HG03469 (cell line): ENCODE data around the gene PHACTR2.

Experiments used
- ATAC-seq: cut with Tn5 transposase; IDR thresholded peaks from one replicate; pipeline ENCODE4 v1.9.1; 2021; ENCODE audit warnings: mild to moderate bottlenecking, moderate library complexity, moderate number of reproducible peaks; ENCODE audit not compliant: unreplicated experiment

PHACTR2 gene

DNA sequence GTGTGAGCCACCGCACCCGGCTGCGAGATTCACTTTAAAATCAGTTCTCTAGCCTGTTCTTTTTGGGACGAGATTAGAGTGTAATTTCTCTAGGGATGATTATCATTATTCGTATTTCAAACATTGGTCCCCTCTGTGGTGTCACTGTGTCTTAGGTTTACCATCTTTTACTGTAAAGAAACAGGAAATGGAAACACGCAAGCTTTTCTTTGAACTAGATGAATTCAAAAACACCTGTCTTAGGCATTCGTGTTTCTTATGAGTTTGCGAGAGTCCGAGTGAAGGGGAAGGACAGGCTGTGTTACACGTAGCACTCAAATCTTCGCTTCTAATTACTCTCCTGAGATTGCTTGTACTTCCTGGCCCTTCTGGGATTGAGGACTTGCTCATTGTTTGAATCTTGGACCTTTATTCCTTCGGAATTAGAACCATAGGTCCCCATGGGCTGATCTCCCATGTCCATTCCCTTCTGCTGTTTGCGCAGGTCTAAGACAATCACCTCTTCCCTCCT, 61.6 kb downstream of the PHACTR2 start:
- ATAC-seq = no peak

DNA sequence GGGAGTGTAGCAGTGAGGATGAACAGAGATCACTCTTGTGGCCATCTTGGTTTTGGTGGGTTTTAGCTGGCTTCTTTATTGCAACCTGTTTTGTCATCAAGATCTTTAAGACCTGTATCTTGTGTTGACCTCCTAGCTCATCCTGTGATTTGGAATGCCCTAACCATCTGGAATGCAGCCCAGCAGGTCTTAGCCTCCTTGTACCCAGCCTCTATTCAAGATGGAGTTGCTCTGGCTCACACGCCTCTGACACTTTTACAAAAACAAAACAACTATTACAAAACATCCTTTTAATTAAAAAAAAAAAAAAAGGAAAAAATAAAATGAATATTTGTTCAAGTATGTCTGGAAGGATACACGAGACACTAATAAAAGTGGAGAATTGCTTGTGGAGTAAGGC, 62.4 kb downstream of the PHACTR2 start:
- ATAC-seq = no peak

DNA sequence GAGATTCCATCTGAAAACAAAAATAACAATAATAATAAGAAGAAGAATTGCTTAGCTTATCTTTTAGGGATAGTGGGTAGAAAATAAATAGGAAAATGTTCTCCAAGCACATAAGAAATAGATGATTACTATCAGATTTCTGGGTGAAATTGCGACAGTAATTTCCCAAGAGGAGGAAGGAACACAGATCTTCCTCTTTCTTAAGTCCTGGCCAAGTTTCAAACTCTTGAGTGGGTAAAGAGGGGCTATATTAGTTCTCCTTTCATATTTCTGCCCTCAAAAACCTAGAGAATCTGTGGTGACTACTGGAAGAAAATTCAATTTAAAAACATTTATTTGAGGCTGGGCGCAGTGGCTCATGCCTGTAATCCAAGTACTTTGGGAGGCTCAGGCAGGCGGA, 63.7 kb downstream of the PHACTR2 start:
- ATAC-seq = no peak

DNA sequence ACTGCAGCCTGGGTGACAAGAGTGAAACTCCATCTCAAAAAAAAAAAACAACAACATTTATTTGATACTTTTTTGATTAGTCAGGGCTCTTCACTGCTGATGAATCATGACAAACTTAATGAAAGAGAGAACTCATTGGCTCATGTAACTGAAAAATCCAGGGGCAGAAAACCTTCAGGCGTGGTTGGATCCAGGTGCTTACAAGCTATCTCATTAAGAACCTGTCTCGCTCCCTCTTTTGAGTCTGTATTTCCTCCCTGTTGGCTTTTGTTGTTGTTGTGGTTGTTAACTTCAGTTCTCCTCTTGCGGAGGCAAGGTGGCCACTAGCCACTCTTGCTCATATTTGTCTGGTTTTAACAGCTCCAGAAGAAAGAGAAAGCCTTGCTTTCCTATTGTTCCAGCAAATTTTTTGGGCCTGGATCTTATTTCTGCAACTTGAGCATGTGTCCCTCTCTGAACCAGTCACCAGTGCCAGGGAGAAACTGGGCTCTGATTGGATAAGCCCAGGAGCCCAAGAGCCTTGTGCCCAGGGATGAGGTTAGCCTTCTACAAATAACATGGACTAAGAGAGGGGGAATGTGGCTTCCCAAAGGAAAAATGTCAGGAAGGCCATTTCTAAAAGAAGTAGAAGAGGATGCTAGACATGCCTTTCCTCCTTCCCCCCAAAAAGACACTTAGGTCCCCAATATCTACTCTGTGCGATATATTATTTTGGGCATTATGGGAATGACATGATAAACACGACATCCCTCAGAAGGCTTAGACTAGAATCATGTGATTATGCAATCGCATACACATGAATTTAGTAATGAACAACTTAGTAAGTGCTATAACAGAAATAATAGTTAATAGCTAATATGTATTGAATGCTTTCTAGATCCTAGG, 64.5 kb downstream of the PHACTR2 start:
- ATAC-seq = no peak

DNA sequence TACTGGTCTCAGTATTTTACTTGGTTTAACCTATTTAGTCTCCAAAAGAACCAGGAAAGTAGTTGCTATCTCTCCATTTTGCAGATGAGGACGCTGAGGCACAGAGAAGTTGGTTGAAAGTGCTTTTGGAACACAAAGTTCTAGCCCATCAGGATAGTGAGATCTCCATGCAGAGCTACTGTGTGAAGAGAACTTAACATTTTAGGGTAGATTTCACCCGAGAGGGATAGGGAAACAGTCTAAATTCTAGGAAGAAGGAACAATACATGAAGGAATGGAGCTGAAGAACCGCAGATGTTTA, 65.1 kb downstream of the PHACTR2 start:
- no peak for ATAC-seq

DNA sequence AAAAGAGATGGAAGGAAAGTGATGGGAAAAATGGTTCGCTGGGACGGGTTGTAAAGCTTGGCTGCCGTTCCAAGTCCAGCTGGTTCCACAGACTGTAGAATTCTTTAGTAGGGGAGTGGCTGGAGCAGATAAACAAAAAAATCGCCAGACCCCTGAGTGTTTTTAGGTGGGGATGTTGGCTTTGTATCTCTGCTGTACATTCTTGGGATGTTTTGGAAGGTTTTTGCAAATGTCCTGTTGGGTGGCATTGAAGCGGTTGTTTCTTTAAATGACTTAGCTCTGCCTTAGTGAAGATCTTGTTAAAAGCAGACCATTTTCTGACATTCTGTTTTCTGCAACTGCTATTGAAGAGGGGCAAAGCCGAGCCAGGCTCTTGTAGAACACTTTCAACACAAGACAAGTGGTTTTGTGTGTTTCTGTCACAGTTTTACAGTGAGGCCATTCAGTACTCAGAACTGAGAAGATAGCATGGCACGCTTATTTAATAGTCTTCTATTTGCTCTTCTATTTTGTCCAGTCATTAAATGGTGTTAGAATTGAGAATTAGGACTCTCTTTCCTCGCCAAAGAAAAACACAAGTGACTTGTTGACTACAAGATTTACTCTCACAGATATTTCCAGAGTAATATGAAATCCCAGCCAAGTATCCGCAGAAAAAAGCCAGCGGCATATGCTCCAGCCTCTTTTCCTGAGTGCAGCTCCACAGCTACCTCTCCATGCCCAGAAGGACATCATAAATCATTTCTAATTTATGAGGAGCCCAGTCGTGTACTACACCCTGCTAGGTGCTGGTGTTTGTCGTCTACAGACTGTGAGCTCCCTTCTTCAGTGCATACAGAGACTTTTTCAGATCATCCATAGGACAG, 65.8 kb downstream of the PHACTR2 start:
- no peak for ATAC-seq

DNA sequence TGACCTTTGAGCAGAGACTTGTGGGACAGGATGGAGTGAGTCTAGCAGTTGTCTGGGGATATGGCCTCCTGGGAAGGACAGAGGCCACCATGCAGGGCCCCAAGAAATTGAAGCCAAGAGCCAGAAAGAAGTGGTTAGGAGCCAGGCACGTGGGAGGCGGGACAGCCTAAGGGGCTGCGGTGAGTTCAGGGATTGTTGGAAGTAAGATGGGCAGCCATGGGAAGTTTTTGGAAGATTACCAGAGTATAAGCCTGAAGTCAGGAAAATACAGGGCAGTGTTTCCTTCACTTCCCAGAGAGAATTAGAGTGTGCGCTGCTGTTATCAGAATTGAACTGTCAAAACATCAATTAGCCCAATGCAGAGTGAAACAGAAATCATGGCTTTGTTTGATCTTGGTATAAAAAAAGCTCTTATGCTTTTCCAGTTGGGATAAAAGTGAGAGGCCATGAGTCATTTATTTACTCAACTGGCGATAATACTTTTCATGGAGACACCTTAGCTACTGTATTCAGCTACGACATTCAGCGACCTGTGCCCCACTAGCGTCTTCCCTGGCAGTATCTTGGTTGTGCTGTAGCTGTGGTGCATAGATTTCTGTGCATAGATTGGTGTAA, 66.9 kb downstream of the PHACTR2 start:
- ATAC-seq = no peak

DNA sequence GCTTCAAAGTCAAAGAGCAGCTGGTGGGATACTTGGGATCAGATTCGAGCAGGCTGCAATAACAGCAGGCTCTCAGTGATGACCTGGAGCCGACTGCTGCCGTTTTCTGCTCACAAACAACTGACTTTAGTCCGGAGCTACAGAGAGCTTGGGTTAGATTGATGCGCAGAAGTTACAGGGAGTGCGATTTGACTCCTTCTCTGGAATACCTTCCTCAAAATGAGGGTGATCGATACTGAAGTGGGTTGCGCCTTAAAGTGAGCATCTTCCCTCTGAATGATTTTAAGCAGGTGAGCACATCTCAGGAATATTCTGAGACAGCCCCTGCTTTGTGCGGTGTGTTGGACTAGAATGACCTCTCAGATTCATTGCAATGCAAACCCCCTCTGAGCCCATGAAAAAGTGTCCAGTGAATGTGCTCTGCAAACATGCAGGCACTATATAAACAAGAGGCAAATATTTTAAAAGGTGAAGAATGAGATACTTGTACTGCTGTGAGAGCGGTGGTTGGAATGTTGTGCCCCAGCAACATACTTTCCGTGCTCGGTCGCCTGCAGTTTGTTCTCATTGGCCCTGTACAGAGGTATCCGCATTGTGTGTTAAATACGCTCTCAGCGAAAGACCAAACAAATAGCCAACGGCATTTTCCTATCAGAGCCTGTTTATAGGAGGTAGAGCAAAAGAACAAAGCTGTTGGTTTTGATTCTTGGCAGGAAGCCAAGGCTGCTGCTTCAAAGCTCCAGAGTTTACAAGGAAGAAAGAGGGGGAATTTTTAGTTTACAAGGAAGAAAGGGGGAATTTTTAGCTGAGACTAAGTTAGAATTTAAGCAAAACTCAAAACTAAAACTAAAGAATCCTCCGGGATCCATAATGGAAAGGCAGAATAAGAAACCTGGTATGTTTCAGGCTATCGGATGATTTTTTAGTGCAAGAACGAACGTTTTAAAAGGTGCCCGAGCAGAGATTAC, 67.7 kb downstream of the PHACTR2 start:
- no peak for ATAC-seq

DNA sequence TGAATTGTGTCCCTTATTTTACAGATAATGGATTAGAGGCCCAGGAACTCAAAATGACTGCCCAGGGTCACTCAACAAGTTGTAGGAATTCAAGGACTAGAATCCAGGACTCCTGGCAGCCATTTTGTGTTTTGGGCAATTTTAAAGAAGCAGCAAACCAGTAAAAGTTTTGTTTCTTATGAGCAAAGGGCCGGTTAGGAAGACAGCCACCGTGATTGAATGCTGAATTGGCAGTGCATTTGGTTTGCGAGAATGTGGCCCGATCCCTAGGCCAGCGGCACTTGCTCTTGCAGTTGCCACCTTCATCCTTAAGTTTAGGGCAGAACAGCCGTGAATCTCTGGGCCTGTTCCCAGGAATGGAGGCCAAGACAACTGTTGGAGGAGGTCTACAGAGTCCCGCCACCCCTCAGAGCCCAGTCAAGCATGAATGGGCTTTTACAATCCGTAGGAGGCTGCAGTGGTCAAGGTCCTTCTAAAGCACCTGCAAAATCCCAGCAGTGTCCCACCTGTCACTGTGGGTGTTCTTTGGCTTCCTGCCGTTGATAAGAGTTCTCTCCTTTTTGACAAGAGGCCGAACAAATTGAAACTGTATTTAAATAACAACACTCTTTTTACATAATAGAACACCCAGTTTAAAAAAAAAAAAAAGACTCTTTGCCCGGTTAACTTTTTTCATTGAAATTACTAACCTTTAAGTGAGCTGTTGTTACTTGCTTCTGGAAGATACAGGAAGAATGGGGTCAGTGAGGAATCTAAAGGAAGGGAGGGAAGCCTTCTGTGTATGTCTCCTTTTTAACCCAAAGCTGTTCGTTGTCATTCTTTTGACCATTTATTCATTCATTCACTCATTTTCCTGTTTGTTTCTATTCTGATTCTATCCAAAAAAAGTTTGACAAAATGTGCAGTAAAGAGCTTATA, 68.7 kb downstream of the PHACTR2 start:
- no peak for ATAC-seq

DNA sequence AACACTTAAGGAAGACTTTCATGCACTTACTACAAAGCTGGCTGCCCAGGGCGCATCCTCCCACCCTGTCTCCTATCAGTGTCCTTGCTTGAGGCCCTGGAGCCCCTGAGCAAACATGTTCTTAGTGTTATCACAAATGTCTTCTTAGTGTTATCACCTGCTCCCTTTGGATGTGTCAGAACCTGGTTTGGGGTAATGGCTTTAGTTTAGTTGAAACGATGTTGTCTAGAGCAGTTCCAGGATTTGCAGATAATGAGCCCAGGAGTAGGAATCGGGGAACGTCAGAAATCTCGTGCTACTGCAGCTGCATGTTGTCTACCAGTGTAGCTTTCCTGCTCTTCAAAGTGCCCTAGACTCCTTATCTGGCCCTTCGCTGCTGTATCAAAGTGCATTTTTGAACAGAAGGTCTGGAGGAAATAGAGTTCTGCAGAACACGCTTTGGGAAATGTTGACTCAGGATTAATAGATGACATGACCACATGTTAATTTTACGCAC, 69.6 kb downstream of the PHACTR2 start:
- no peak for ATAC-seq

DNA sequence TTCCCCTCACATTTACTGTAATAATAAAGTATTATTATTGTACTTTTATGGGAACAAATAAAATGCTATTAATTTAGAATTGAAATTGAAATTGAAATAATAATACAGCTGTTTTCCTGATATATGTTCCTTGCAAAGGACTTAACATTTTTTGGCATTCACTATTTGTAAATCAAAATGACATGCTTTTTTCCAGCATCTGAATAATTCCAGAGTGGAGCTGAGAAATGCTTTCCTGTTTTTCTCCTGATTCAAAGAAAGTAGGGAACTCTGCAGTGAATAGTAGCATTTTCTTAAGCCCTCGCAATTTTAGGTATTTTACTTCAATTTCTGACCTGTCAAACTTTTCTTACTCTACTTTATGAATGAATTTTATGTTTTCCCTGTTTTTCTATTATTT, 72.1 kb downstream of the PHACTR2 start:
- no peak for ATAC-seq

DNA sequence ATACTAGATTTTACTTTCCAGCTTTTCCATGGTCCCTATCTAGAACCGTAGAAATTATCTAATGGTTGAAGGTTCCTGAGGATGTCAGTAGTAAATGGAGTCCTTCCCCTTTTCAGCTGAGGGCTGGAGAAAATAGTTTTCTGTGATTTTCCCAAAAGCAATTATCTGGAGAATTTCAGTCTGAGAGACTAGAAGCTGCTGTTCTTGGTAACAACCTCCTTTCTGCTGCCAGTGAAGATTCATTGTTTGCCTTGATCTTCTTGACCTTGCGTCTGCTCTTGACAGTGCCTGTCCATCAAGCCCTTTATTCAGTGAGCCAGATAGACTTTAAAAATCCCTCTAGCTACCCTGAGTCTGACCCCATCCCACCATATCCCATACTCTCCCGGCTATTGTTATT, 73.1 kb downstream of the PHACTR2 start:
- no peak for ATAC-seq

DNA sequence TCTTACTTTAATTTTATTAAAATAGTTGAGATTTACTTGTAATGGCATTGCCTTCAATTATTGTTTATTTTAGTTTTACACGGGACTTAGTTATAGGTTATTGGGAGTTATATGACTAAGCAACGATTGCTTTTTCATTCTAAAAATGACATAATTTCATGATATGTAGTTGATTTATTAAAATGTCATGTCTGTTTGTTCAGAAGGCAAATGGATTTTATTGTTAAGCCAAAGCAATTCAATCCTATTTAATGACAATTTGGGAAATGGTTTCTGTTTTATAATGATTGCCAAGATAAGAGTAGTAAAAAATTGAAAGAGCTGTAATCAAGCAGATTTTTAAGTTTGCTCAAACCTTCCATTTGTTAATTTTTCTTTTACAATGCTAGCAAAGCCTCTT, 74.7 kb downstream of the PHACTR2 start:
- ATAC-seq = no peak

DNA sequence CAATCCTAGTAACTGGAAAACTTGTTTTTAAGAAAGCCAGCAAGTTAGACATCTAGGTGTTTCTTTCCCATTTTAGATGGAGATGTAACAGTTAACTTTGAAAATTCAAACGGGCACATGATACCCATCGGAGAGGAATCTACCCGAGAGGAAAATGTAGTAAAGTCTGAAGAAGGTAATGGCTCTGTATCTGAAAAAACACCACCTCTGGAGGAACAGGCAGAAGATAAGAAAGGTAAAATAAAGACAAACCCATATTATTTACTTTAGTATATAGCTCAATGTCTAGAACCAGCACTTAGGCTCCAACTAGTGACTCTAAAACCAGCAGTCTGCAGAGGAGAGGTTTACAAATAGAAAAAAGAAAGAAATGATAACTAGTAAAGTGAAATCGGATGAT, 75.9 kb downstream of the PHACTR2 start:
- ATAC-seq = no peak

DNA sequence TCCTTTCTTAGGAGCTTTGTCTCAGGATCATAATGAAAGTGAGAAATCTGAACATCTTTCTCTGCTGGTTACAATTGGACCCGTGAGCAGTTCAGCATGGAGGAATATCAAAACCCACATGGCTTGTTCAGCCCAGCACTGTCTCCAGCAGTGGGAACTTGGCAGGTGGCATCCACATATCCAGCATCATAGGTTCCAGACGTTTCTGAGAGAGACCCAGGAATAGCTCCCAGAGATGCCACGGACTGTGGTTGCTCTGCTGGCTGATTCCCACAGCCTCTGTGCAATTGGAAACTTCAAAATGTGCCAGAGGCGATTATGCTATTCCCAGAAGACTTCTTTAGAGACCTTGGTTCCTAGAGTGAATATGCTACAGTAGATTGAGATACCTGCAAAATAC, 76.4 kb downstream of the PHACTR2 start:
- no peak for ATAC-seq

DNA sequence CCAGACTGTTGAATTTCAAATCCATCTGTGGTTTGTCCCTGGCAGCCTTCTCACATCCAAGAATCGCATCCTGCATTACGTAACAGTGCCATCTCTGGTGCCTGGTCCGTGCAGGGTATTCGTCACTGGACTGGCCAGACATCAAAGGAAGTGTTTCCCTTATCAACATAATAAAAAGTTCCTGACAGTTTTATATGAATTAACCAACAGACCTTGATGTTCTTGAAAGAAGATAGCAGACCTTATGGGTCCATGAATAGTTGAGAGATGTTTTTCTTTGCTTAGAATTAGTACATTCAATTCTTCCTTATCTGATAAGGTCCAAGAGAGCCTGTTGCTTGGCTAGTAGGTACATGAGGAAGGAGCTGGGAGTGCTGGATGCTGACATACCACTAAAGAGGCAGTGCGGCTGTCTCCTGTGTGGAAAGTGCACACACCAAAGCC, 77.6 kb downstream of the PHACTR2 start:
- ATAC-seq = no peak

DNA sequence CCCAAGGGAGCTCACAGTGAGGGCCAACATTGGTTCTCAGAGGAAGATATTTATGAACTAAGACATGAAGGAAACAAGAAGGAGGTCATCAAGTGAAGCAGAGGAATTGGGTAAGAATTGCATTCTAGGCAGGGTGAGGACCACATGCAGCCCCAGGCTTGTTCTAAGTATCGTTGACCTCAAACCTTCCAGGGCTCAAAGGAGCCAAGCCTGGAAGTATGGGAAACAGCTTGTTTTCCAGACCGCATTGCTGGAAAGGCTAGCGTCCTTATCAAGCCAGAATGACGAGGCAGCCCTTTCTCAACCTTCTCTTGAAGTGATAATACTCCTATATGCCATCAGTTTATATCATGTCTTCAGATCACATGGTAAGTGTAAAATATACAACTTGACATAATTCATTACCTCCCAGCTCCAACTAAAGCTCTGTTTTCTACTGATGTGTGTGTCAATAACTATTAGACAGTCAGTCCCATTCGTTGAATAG, 79.6 kb downstream of the PHACTR2 start:
- ATAC-seq = no peak

DNA sequence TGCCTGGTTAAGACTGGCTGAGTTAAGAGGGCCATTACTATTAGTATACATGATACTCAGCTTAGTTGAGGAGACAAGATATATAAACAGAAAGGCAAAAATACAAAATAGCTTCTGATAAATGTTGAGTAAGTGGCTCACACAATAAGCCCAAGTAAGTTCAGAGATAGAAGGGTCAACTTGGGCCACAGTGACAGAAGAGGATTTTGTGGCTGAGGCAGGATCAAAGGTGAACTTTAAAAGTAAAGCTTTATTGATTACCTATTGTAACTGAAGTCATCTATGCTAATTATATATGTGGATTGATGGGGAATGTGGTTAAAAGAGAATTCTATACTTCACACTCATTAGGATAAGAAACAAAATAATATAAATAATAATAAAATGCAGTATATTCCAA, 80.8 kb downstream of the PHACTR2 start:
- no peak for ATAC-seq

DNA sequence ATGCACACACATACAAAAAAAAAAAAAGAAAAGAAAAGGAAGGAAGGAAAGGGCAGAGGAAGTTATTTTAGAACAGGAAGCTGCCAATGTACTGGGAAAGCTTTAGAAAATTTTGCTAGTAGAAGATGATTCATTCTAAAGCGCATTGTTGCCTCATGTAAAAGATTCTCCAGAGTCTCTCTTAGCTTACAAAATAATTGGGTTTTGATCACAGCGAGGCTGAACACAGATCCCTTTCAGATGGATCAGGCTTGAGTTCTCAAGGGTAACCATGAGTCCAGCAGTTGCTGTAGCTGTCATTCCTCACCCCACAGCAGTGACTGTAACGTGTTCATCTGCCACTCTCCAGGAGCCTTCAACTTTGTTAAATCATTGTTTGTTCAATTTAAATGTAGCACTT, 81.9 kb downstream of the PHACTR2 start:
- no peak for ATAC-seq
